Colonic mucosa (tissue), 4 donors: ENCODE measurements around the gene CCDC68. TPM values are rescaled to one million over a fixed set of nuclear protein-coding genes. Genes with fewer than 3 reads are reported as not detected.

Experiments
- DNase-seq: peaks from one replicate; pipeline ENCODE4 v3.0.0-alpha.2; 2020
- H3K27ac ChIP-seq: fragments of 200-600 bp; one replicate; pipeline ENCODE4 v1.8.0; 2021
- H3K27me3 ChIP-seq: fragments of 200-600 bp; one replicate; pipeline ENCODE4 v1.8.0; 2021
- H3K36me3 ChIP-seq: fragments of 200-600 bp; one replicate; pipeline ENCODE4 v1.8.0; 2021
- H3K4me1 ChIP-seq: fragments of 200-600 bp; one replicate; pipeline ENCODE4 v1.8.0; 2021; ENCODE audit warnings: mild to moderate bottlenecking
- H3K4me3 ChIP-seq: fragments of 200-600 bp; one replicate; pipeline ENCODE4 v1.8.0; 2021
- H3K9ac ChIP-seq, 2 donors: one replicate each; pipeline ENCODE4 v1.7.0; 2013; ENCODE audit warnings: control low read depth in 2 of 2, low read depth in 2 of 2, low read length in 2 of 2
- H3K9me3 ChIP-seq: fragments of 200-600 bp; one replicate; pipeline ENCODE4 v1.8.0; 2021
- CTCF ChIP-seq: fragments of 200-600 bp; IDR thresholded peaks from one replicate; pipeline ENCODE4 v1.8.0; 2022; ENCODE audit warnings: antibody characterized with exemption, mild to moderate bottlenecking
- intact Hi-C: fragments of 100-400 bp; cut with DNase I; formaldehyde crosslinking; loops from one replicate; pipeline ENCODE4 v1.14.1; 2022
- total RNA-seq, 2 donors: library from RNA; stranded (reverse); fragmentation: NEBNext Ultra II Directional in 1 of 2; extraction: Animal tissue kit (Norgen Biotek cat#: 25700) in 1 of 2; gene quantifications; one replicate each; pipeline ENCODE4 v1.2.1, GENCODE V29; 2021
- donor health status: healthy.
- donor health status: DM: no; HTN: no; CAD: no.
- donor health status: DM: no; HTN: no; CAD: no.

The CCDC68 gene
- total RNA-seq, 2 donors from 2014 or later, result 22.3 to 46.8 TPM

- no peak for DNase-seq
- TF ChIP-seq CTCF, result no peak
- Histone ChIP-seq H3K4me3 (no peak overlapping the region), H3K36me3 (no peaks in the 10 kb centered on the region), H3K27me3 (no peaks in the 10 kb centered on the region), H3K9ac (no peak overlapping the region), H3K4me1 (no peaks in the 10 kb centered on the region), H3K9me3 (no peaks in the 10 kb centered on the region), H3K27ac (no peak overlapping the region)
- intact Hi-C loops, result no loop called here
These were observed 41.3 kb upstream of the CCDC68 start for GRCh38 chr18:55000529-55000928.

GRCh38 chr18:54999016-54999415 is 39.8 kb upstream of the CCDC68 start:
- H3K4me1 ChIP-seq, result no peaks in the 10 kb centered on the region
- H3K36me3 ChIP-seq, result no peaks in the 10 kb centered on the region
- H3K4me3 ChIP-seq, result no peak overlapping the region
- no peak overlapping the region for H3K9ac ChIP-seq
- no peak for DNase-seq
- H3K27ac ChIP-seq, result no peak overlapping the region
- no peak for TF ChIP-seq CTCF
- intact Hi-C loops, result no loop called here
- no peaks in the 10 kb centered on the region for H3K9me3 ChIP-seq
- no peaks in the 10 kb centered on the region for H3K27me3 ChIP-seq

GRCh38 chr18:54995421-54996143 is 36.3 kb upstream of the CCDC68 start:
- H3K4me1 ChIP-seq, result no peaks in the 10 kb centered on the region
- intact Hi-C loops, result no loop called here

GRCh38 chr18:54991981-54992380 is 32.7 kb upstream of the CCDC68 start:
- no peak overlapping the region for H3K9ac ChIP-seq
- no peak for DNase-seq
- H3K4me3 ChIP-seq, result no peak overlapping the region
- no peaks in the 10 kb centered on the region for H3K36me3 ChIP-seq
- no peak overlapping the region for H3K27ac ChIP-seq
- H3K9me3 ChIP-seq, result no peaks in the 10 kb centered on the region
- TF ChIP-seq CTCF, result no peak
- intact Hi-C loops, result no loop called here
- H3K4me1 ChIP-seq, result no peaks in the 10 kb centered on the region
- no peaks in the 10 kb centered on the region for H3K27me3 ChIP-seq

More at GRCh38 chr18:54995421-54996143, 36.3 kb upstream of the CCDC68 start:
- TF ChIP-seq CTCF, result no peak
- DNase-seq, result no peak
- H3K4me3 ChIP-seq, result no peak overlapping the region
- no peaks in the 10 kb centered on the region for H3K27me3 ChIP-seq
- no peaks in the 10 kb centered on the region for H3K36me3 ChIP-seq
- H3K9me3 ChIP-seq, result no peaks in the 10 kb centered on the region
- H3K27ac ChIP-seq, result no peak overlapping the region
- no peak overlapping the region for H3K9ac ChIP-seq

- no peaks in the 10 kb centered on the region for H3K36me3 ChIP-seq
- TF ChIP-seq CTCF, result no peak
- intact Hi-C loops, result loop anchor here (5.0 to 10.0 kb wide), 2 partner anchors 430 to 538 kb away; no protein-coding TSS in a partner anchor
These were observed 25.6 kb upstream of the CCDC68 start for GRCh38 chr18:54984908-54985307.

More at GRCh38 chr18:54984908-54985307, 25.6 kb upstream of the CCDC68 start:
- Histone ChIP-seq H3K9ac (no peak overlapping the region), H3K27ac (no peak overlapping the region), H3K4me3 (no peak overlapping the region), H3K9me3 (no peaks in the 10 kb centered on the region), H3K4me1 (no peaks in the 10 kb centered on the region), H3K27me3 (no peaks in the 10 kb centered on the region)
- DNase-seq, result no peak
